GM12865 (cell line): Measurements from ENCODE around the gene C13orf46.

Experiments used
- DNase-seq: peaks from one replicate; pipeline ENCODE4 v3.0.0; 2010; ENCODE audit warnings: low read depth
- H3K4me3 ChIP-seq: 2 replicates; pipeline ENCODE4 v1.5.1; 2011; ENCODE audit warnings: mild to moderate bottlenecking, low read depth, low read length, control low read depth
- CTCF ChIP-seq: IDR thresholded peaks from 2 replicates; pipeline ENCODE4 v1.5.1; 2011; ENCODE audit warnings: low read length, control low read depth, low read depth, inconsistent platforms; ENCODE audit not compliant: insufficient read depth; ENCODE audit errors: missing control alignments

The C13orf46 gene

GRCh38 chr13:113956571-113956970, 17.3 kb downstream of the C13orf46 start:
- TF ChIP-seq CTCF: no peak

GRCh38 chr13:113955691-113956090, 18.2 kb downstream of the C13orf46 start:
- no peak for TF ChIP-seq CTCF
- no peak overlapping the region for H3K4me3 ChIP-seq
- no peak for DNase-seq

More at GRCh38 chr13:113956571-113956970, 17.3 kb downstream of the C13orf46 start:
- H3K4me3 ChIP-seq: no peak overlapping the region
- no peak for DNase-seq

- no peak for TF ChIP-seq CTCF
- no peak overlapping the region for H3K4me3 ChIP-seq
- DNase-seq: no peak
Measured at GRCh38 chr13:113955235-113955634, 18.6 kb downstream of the C13orf46 start.

- TF ChIP-seq CTCF: peak; percentile 1
- no peak for DNase-seq
- no peak overlapping the region for H3K4me3 ChIP-seq
Measured at GRCh38 chr13:113954046-113954835, 19.6 kb downstream of the C13orf46 start.

- TF ChIP-seq CTCF: no peak
- H3K4me3 ChIP-seq: no peak overlapping the region
- no peak for DNase-seq
Measured at GRCh38 chr13:113953561-113953960, 20.3 kb downstream of the C13orf46 start.

GRCh38 chr13:113952983-113953520, 20.8 kb downstream of the C13orf46 start:
- H3K4me3 ChIP-seq: no peak overlapping the region
- DNase-seq: no peak
- TF ChIP-seq CTCF: no peak
